HFF-Myc (cell line): ENCODE data around the gene ZNF138.
A peak's percentile ranks its signal among the peaks of the same experiment; 100 is the strongest.
"Not testable (repeated sequence)": the region's sequence is repeated elsewhere in the genome, so short reads cannot be mapped to it uniquely, and the experiment has no call there.

Experiments used
- DNase-seq: peaks from one replicate; pipeline ENCODE4 v3.0.0-alpha.2; 2011; ENCODE audit warnings: low read depth; ENCODE audit errors: extremely low read depth
- H3K4me3 ChIP-seq: replicated peaks from 2 replicates; pipeline ENCODE4 v1.5.1; 2011; ENCODE audit warnings: low read depth, mild to moderate bottlenecking, control low read depth, low read length
- CTCF ChIP-seq: IDR thresholded peaks from 2 replicates; pipeline ENCODE4 v1.5.1; 2012; ENCODE audit warnings: mild to moderate bottlenecking, low read depth, low read length, control low read depth; ENCODE audit errors: missing control alignments

Gene ZNF138

GRCh38 chr7:64774204-64774842 lies 19.9 kb upstream of the ZNF138 start:
- DNase-seq = no peak
- no peak overlapping the region for H3K4me3 ChIP-seq
- no peak for TF ChIP-seq CTCF

GRCh38 chr7:64775289-64775688 lies 18.9 kb upstream of the ZNF138 start:
- no peak overlapping the region for H3K4me3 ChIP-seq
- DNase-seq = no peak
- TF ChIP-seq CTCF = no peak

GRCh38 chr7:64784842-64785241 lies 9.4 kb upstream of the ZNF138 start:
- DNase-seq, H3K4me3 ChIP-seq: not testable (repeated sequence)

GRCh38 chr7:64787295-64787694 lies 6.9 kb upstream of the ZNF138 start:
- no peak overlapping the region for H3K4me3 ChIP-seq
- TF ChIP-seq CTCF = no peak
- no peak for DNase-seq

- not testable (repeated sequence) for DNase-seq, H3K4me3 ChIP-seq
These were observed 5.0 kb upstream of the ZNF138 start for GRCh38 chr7:64789241-64789640.

- TF ChIP-seq CTCF = no peak
- H3K4me3 ChIP-seq = no peak overlapping the region
- no peak for DNase-seq
These were observed 997 bp upstream of the ZNF138 start for GRCh38 chr7:64793106-64793755.

- TF ChIP-seq CTCF = no peak
- DNase-seq = no peak
- H3K4me3 ChIP-seq = peak overlapping the region; percentile 91
These were observed 948 bp downstream of the ZNF138 start for GRCh38 chr7:64795176-64795575.

GRCh38 chr7:64799169-64799568 lies 4.9 kb downstream of the ZNF138 start:
- DNase-seq = not testable (repeated sequence)

More at GRCh38 chr7:64799169-64799568, 4.9 kb downstream of the ZNF138 start:
- not testable (repeated sequence) for H3K4me3 ChIP-seq
